ENCODE results near the gene VAC14. TPM values are rescaled to one million over a fixed set of nuclear protein-coding genes. Genes with fewer than 3 reads are reported as not detected.

VAC14 gene
- polyA plus RNA-seq, 1 of the 3 experiments (the other 2 are of a cell fraction), result 33.2 TPM

GRCh38 chr16:70652322-70652721, 148.6 kb downstream of the VAC14 start:
- Histone ChIP-seq H3K4me2 (no peak overlapping the region), H3K9me3 (no peaks in the 10 kb centered on the region), H3K4me3 (ENCODE audit: low read depth in 2 of 2, low read length in 1 of 2) (no peak overlapping the region), H3K27ac (ENCODE audit: low read depth in 2 of 2, low read length in 1 of 2) (no peak overlapping the region), H3F3A (replicated peaks; ENCODE audit: insufficient read depth) (no peaks in the 10 kb centered on the region), H3K27me3 (ENCODE audit: insufficient read depth) (no peaks in the 10 kb centered on the region), H3K9me2 (no peaks in the 10 kb centered on the region), H3K36me3 (replicated peaks in 1 of 2; ENCODE audit: control insufficient read depth in 1 of 2, insufficient read depth in 2 of 2, low read length in 1 of 2) (no peaks in the 10 kb centered on the region), H3K79me2 (ENCODE audit: insufficient read depth) (no peaks in the 10 kb centered on the region), H2AFZ (ENCODE audit: low read depth) (no peak overlapping the region), H3K9ac (no peak overlapping the region), H4K20me1 (ENCODE audit: insufficient read depth) (no peaks in the 10 kb centered on the region), H3K4me1 (ENCODE audit: control insufficient read depth in 1 of 2, insufficient read depth in 2 of 2, low read depth in 1 of 2, low read length in 1 of 2) (peaks cover 0 to 12% of the 10 kb centered on the region in 2 experiments; a peak in 1 of 4 replicates)
- ChIA-PET CTCF (interaction anchor here (0.8 to 6.5 kb wide), 17 partner anchors 14 to 287 kb away, joined by 3 to 57 read pairs (median 5); no protein-coding TSS in a partner anchor), POLR2A (no interaction called here)
- 88% methylated on average over 2 of the region's 2 CpGs for WGBS (ENCODE audit: low lambda C conversion rate)
- no peak for DNase-seq
- TF ChIP-seq MEF2A (IDR thresholded peaks at IDR 0.05; ENCODE audit: borderline replicate concordance, low read depth), result no peak
- TF ChIP-seq JUND (IDR thresholded peaks at IDR 0.05), result no peak
- no peak for TF ChIP-seq MXI1 (IDR thresholded peaks at IDR 0.05; ENCODE audit: low read depth, low read length)
- TF ChIP-seq RCOR1 (IDR thresholded peaks at IDR 0.05; ENCODE audit: low read length), result no peak
- no peak for TF ChIP-seq GABPA (IDR thresholded peaks at IDR 0.05; ENCODE audit: low read depth)
- no peak for TF ChIP-seq CHD2 (IDR thresholded peaks at IDR 0.05; ENCODE audit: low read length, partially characterized antibody)
- TF ChIP-seq, protein P1, sequence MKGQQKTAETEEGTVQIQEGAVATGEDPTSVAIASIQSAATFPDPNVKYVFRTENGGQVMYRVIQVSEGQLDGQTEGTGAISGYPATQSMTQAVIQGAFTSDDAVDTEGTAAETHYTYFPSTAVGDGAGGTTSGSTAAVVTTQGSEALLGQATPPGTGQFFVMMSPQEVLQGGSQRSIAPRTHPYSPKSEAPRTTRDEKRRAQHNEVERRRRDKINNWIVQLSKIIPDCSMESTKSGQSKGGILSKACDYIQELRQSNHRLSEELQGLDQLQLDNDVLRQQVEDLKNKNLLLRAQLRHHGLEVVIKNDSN (IDR thresholded peaks at IDR 0.05; ENCODE audit: borderline replicate concordance, low read depth), result no peak
- TF ChIP-seq FOXM1 (IDR thresholded peaks at IDR 0.05; ENCODE audit: low read depth), result no peak
- no peak for TF ChIP-seq ZBTB33 (IDR thresholded peaks at IDR 0.05; ENCODE audit: borderline replicate concordance, low read depth)
- TF ChIP-seq PBX3 (IDR thresholded peaks at IDR 0.05), result no peak
- TF ChIP-seq, protein P2, sequence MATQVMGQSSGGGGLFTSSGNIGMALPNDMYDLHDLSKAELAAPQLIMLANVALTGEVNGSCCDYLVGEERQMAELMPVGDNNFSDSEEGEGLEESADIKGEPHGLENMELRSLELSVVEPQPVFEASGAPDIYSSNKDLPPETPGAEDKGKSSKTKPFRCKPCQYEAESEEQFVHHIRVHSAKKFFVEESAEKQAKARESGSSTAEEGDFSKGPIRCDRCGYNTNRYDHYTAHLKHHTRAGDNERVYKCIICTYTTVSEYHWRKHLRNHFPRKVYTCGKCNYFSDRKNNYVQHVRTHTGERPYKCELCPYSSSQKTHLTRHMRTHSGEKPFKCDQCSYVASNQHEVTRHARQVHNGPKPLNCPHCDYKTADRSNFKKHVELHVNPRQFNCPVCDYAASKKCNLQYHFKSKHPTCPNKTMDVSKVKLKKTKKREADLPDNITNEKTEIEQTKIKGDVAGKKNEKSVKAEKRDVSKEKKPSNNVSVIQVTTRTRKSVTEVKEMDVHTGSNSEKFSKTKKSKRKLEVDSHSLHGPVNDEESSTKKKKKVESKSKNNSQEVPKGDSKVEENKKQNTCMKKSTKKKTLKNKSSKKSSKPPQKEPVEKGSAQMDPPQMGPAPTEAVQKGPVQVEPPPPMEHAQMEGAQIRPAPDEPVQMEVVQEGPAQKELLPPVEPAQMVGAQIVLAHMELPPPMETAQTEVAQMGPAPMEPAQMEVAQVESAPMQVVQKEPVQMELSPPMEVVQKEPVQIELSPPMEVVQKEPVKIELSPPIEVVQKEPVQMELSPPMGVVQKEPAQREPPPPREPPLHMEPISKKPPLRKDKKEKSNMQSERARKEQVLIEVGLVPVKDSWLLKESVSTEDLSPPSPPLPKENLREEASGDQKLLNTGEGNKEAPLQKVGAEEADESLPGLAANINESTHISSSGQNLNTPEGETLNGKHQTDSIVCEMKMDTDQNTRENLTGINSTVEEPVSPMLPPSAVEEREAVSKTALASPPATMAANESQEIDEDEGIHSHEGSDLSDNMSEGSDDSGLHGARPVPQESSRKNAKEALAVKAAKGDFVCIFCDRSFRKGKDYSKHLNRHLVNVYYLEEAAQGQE (IDR thresholded peaks at IDR 0.05; ENCODE audit: low read depth, low read length), result no peak
- TF ChIP-seq TAF1 (IDR thresholded peaks at IDR 0.05; ENCODE audit: borderline replicate concordance, low read depth, low read length), result no peak
- TF ChIP-seq SIN3A (IDR thresholded peaks at IDR 0.05; ENCODE audit: borderline replicate concordance, low read depth, low read length), result no peak
- no peak for TF ChIP-seq POLR2AphosphoS5 (IDR thresholded peaks at IDR 0.05; ENCODE audit: low read depth, low read length)
- TF ChIP-seq CTCF (IDR thresholded peaks at IDR 0.05), result no peak

All from SK-N-SH (cell line).